Measurements from ENCODE around the gene MAP3K14.

Gene MAP3K14

GRCh38 chr17:45298546-45299285, 18.1 kb downstream of the MAP3K14 start:
- peak in 1 of 2 experiments; percentile 33 for DNase-seq

GRCh38 chr17:45296833-45297124, 20.0 kb downstream of the MAP3K14 start:
- peak in 1 of 2 experiments; percentile 7 for DNase-seq

- no peak for DNase-seq
These were observed 20.6 kb downstream of the MAP3K14 start for GRCh38 chr17:45296003-45296832.

- no peak for DNase-seq
These were observed 22.3 kb downstream of the MAP3K14 start for GRCh38 chr17:45294506-45294905.

GRCh38 chr17:45293413-45294211, 23.2 kb downstream of the MAP3K14 start:
- peak in 1 of 2 experiments; percentile 66 for DNase-seq

- no peak for DNase-seq
These were observed 24.0 kb downstream of the MAP3K14 start for GRCh38 chr17:45292696-45293412.

- peak in 1 of 2 experiments; percentile 22 for DNase-seq
These were observed 25.5 kb downstream of the MAP3K14 start for GRCh38 chr17:45291171-45291805.

- DNase-seq = no peak
These were observed 26.5 kb downstream of the MAP3K14 start for GRCh38 chr17:45290269-45290765.

- DNase-seq = no peak
These were observed 27.2 kb downstream of the MAP3K14 start for GRCh38 chr17:45289301-45290268.

- DNase-seq = peak in 1 of 2 experiments; percentile 36
These were observed 28.0 kb downstream of the MAP3K14 start for GRCh38 chr17:45288825-45289224.

GRCh38 chr17:45287526-45288500, 29.0 kb downstream of the MAP3K14 start:
- DNase-seq = peak in 1 of 2 experiments; percentile 66

- no peak for DNase-seq
These were observed 30.5 kb downstream of the MAP3K14 start for GRCh38 chr17:45286286-45286685.

GRCh38 chr17:45284176-45285140, 32.4 kb downstream of the MAP3K14 start:
- no peak for DNase-seq

GRCh38 chr17:45283711-45284110, 33.1 kb downstream of the MAP3K14 start:
- no peak for DNase-seq

GRCh38 chr17:45282683-45283644, 33.9 kb downstream of the MAP3K14 start:
- DNase-seq = no peak

GRCh38 chr17:45279898-45280297, 36.9 kb downstream of the MAP3K14 start:
- no peak for DNase-seq

GRCh38 chr17:45277992-45278391, 38.8 kb downstream of the MAP3K14 start:
- DNase-seq = no peak
